Right lobe of liver (tissue), 6 donors: Measurements from ENCODE around the gene STRN4. TPM values are rescaled to one million over a fixed set of nuclear protein-coding genes. Genes with fewer than 3 reads are reported as not detected.
A peak's percentile ranks its signal among the peaks of the same experiment; 100 is the strongest.

ENCODE experiments used
- ATAC-seq, 4 donors: fragments of 200-7000 bp; cut with Tn5 transposase; one replicate each; pipeline ENCODE4 v1.9.1; 2020; ENCODE audit warnings: mild to moderate bottlenecking in 4 of 4, moderate library complexity in 4 of 4
- DNase-seq, 3 donors: peaks; one replicate each; pipeline ENCODE4 v3.0.0-alpha.2; 2020
- H3K27ac ChIP-seq, 3 donors: fragments of 200-600 bp; one replicate each; pipeline ENCODE4 v1.8.0; 2022
- H3K27me3 ChIP-seq, 2 donors: fragments of 200-600 bp; one replicate each; pipeline ENCODE4 v1.8.0; 2022
- H3K36me3 ChIP-seq, 4 donors: fragments of 200-600 bp; sonication (generic) in 1 of 4; one replicate each; pipeline versions ENCODE4 v1.5.1 to v1.8.0; 2017 to 2022; ENCODE audit warnings: control low read depth in 1 of 4
- H3K4me1 ChIP-seq, 4 donors: fragments of 200-600 bp; sonication (generic) in 1 of 4; one replicate each; pipeline versions ENCODE4 v1.5.1 to v1.8.0; 2017 to 2022; ENCODE audit warnings: control low read depth in 1 of 4
- H3K4me3 ChIP-seq, 3 donors: fragments of 200-600 bp; one replicate each; pipeline ENCODE4 v1.8.0; 2022
- H3K9me3 ChIP-seq, 4 donors: fragments of 200-600 bp; sonication (generic) in 1 of 4; one replicate each; pipeline versions ENCODE4 v1.5.1 to v1.8.0; 2017 to 2022; ENCODE audit warnings: control low read depth in 1 of 4
- POLR2A ChIP-seq: fragments of 450-650 bp; IDR thresholded peaks from one replicate; pipeline ENCODE4 v1.6.1; 2017; ENCODE audit warnings: antibody characterized with exemption, mild to moderate bottlenecking
- WGBS: methylation state at CpG from one replicate; pipeline ENCODE4 v1.1.6; 2018; ENCODE audit warnings: low coverage, low lambda C conversion rate; ENCODE audit not compliant: insufficient coverage; ENCODE audit errors: missing lambda C conversion rate; 5-methylcytosine and 5-hydroxymethylcytosine counted together
- intact Hi-C, 2 donors: fragments of 100-400 bp; cut with DNase I; formaldehyde crosslinking; loops; one replicate each; pipeline versions ENCODE4 v1.11.2 to v1.14.1; 2022
- total RNA-seq, 6 experiments: library from RNA; depleted of rRNA in 2 of 6; stranded (reverse); fragments of >200 nt in 2 of 6; fragmentation: NEBNext Ultra II Directional in 3 of 6; extraction: Animal tissue kit (Norgen Biotek cat#: 25700) in 3 of 6; gene quantifications; one replicate each; pipeline versions ENCODE4 v1.1.0 to v1.2.4, GENCODE V29; 2016 to 2023
- TF ChIP-seq, protein P1 (sequence below), 4 donors: fragments of 200-600 bp in 3 of 4; fragments of 450-650 bp in 1 of 4; IDR thresholded peaks; one replicate each; pipeline versions ENCODE4 v1.5.1 to v1.8.0; 2016 to 2022; ENCODE audit warnings: antibody characterized with exemption in 4 of 4, mild to moderate bottlenecking in 2 of 4
- donor health status: DM: no; HTN: yes; CAD: no.
- donor health status: DM: no; HTN: no; CAD: no.
- donor health status: DM: no; HTN: no; CAD: no.
- donor health status: DM: no; HTN: yes; CAD: no.
- donor health status: DM: no; HTN: yes; CAD: no.

Gene STRN4
- total RNA-seq, 6 experiments from 2014 or later, result 16.9 to 28.1 (median 23.7) TPM

DNA sequence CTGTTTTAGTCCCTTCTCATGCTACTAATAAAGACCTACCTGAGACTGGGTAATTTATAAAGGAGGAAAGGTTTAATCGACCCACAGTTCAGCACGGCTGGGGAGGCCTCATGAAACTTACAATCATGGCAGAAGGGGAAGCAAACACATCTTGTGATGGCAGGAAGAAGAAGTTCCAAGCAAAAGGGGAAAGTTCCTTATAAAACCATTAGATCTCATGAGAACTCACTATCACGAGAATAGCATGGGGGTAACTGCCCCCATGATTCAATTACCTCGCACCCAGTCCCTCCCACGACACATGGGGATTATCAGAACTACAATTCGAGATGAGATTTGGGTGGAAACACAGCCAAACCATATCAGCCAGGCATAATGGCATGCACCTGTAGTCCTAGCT, 13.0 kb upstream of the STRN4 start:
- Histone ChIP-seq H3K4me1 (peaks cover 0 to 12% (median 0%) of the 10 kb centered on the region in 4 donors), H3K27ac (no peak overlapping the region), H3K4me3 (no peak overlapping the region), H3K9me3 (no peaks in the 10 kb centered on the region), H3K36me3 (no peaks in the 10 kb centered on the region), H3K27me3 (no peaks in the 10 kb centered on the region)
- WGBS, result 73% methylated on average over 6 of the region's 6 CpGs
- DNase-seq (no peak), ATAC-seq (no peak)
- intact Hi-C loops, result loop anchor here (5.0 to 10.0 kb wide), 2 partner anchors 83 to 236 kb away; no protein-coding TSS in a partner anchor
- TF ChIP-seq, protein P1, sequence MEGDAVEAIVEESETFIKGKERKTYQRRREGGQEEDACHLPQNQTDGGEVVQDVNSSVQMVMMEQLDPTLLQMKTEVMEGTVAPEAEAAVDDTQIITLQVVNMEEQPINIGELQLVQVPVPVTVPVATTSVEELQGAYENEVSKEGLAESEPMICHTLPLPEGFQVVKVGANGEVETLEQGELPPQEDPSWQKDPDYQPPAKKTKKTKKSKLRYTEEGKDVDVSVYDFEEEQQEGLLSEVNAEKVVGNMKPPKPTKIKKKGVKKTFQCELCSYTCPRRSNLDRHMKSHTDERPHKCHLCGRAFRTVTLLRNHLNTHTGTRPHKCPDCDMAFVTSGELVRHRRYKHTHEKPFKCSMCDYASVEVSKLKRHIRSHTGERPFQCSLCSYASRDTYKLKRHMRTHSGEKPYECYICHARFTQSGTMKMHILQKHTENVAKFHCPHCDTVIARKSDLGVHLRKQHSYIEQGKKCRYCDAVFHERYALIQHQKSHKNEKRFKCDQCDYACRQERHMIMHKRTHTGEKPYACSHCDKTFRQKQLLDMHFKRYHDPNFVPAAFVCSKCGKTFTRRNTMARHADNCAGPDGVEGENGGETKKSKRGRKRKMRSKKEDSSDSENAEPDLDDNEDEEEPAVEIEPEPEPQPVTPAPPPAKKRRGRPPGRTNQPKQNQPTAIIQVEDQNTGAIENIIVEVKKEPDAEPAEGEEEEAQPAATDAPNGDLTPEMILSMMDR (IDR thresholded peaks at IDR 0.05), result no peak
- TF ChIP-seq POLR2A, result no peak

DNA sequence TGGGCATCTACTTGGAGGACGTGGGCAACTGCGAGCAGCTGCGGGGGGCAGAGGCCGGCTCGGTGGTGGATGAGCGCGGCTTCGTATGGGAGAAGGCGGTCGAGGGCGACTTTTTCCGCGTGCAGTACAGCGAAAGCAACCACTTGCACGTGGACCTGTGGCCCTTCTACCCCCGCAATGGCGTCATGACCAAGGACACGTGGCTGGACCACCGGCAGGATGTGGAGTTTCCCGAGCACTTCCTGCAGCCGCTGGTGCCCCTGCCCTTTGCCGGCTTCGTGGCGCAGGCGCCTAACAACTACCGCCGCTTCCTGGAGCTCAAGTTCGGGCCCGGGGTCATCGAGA, 10.3 kb upstream of the STRN4 start:
- ATAC-seq (peak in 2 of 4 donors; percentile 3 to 9), DNase-seq (peak in 1 of 3 donors; percentile 52)
- Histone ChIP-seq H3K27ac (no peak overlapping the region), H3K9me3 (no peaks in the 10 kb centered on the region), H3K4me1 (peaks cover 0 to 10% (median 0%) of the 10 kb centered on the region in 4 donors), H3K27me3 (no peaks in the 10 kb centered on the region), H3K4me3 (no peak overlapping the region), H3K36me3 (no peaks in the 10 kb centered on the region)
- WGBS, result 76% methylated on average over 14 of the region's 30 CpGs
- intact Hi-C loops, result loop anchor here (5.0 to 10.0 kb wide), 2 partner anchors 86 to 238 kb away; no protein-coding TSS in a partner anchor
- TF ChIP-seq, protein P1 (IDR thresholded peaks at IDR 0.05), result no peak
- TF ChIP-seq POLR2A, result no peak

DNA sequence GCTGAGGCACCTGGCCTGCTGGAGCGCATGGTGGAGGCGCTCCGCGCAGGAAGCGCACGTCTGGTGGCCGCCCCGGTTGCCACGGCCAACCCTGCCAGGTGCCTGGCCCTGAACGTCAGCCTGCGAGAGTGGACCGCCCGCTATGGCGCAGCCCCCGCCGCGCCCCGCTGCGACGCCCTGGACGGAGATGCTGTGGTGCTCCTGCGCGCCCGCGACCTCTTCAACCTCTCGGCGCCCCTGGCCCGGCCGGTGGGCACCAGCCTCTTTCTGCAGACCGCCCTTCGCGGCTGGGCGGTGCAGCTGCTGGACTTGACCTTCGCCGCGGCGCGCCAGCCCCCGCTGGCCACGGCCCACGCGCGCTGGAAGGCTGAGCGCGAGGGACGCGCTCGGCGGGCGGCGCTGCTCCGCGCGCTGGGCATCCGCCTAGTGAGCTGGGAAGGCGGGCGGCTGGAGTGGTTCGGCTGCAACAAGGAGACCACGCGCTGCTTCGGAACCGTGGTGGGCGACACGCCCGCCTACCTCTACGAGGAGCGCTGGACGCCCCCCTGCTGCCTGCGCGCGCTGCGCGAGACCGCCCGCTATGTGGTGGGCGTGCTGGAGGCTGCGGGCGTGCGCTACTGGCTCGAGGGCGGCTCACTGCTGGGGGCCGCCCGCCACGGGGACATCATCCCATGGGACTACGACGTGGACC, 9.7 kb upstream of the STRN4 start:
- Histone ChIP-seq H3K4me3 (no peak overlapping the region), H3K27ac (peak overlapping the region in 1 of 3 donors; percentile 43), H3K9me3 (no peaks in the 10 kb centered on the region), H3K36me3 (no peaks in the 10 kb centered on the region), H3K4me1 (peaks cover 0 to 6% (median 0%) of the 10 kb centered on the region in 4 donors), H3K27me3 (no peaks in the 10 kb centered on the region)
- WGBS, result no CpG with 5 or more reads among the region's 86 CpGs
- intact Hi-C loops, result loop anchor here (5.0 to 10.0 kb wide), 2 partner anchors 86 to 239 kb away; no protein-coding TSS in a partner anchor
- ATAC-seq, result no peak
- no peak for TF ChIP-seq POLR2A
- TF ChIP-seq, protein P1 (IDR thresholded peaks at IDR 0.05), result no peak
- DNase-seq, result no peak

DNA sequence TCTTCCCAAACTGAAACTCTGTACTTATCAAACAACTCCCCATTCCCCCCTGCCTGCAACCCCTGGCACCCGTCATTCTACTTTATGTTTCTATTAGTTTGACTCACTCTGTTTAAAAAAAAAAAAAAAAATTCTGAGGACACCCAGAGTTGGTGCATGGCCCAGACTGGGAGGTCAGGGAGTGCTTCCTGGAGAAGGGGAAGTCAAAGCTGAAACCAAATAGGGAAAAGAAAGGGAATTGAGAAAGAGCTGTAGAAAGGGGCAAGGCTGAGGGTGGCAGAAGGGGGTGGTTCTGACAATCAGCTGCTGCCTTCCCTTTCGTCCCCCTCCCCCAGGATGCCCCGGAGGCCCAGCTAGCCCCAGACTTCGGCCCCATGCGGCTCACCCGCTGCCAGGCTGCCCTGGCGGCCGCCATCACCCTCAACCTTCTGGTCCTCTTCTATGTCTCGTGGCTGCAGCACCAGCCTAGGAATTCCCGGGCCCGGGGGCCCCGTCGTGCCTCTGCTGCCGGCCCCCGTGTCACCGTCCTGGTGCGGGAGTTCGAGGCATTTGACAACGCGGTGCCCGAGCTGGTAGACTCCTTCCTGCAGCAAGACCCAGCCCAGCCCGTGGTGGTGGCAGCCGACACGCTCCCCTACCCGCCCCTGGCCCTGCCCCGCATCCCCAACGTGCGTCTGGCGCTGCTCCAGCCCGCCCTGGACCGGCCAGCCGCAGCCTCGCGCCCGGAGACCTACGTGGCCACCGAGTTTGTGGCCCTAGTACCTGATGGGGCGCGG, 9.0 kb upstream of the STRN4 start:
- peak in 1 of 3 donors; percentile 53 for DNase-seq
- Histone ChIP-seq H3K4me3 (no peak overlapping the region), H3K36me3 (no peaks in the 10 kb centered on the region), H3K27ac (peak overlapping the region; percentile 26 to 46 (median 43)), H3K4me1 (peaks cover 0 to 6% (median 0%) of the 10 kb centered on the region in 4 donors), H3K27me3 (no peaks in the 10 kb centered on the region), H3K9me3 (no peaks in the 10 kb centered on the region)
- no peak for TF ChIP-seq POLR2A
- TF ChIP-seq, protein P1 (IDR thresholded peaks at IDR 0.05), result no peak
- WGBS, result 55% methylated on average over 7 of the region's 39 CpGs
- peak; percentile 17 to 48 (median 24) for ATAC-seq
- intact Hi-C loops, result loop anchor here (5.0 to 10.0 kb wide), 2 partner anchors 87 to 240 kb away; no protein-coding TSS in a partner anchor
